Prostate gland (tissue), 2 donors: ENCODE data around the gene TGM2. TPM values are rescaled to one million over a fixed set of nuclear protein-coding genes. Genes with fewer than 3 reads are reported as not detected.
A peak's percentile ranks its signal among the peaks of the same experiment; 100 is the strongest.

Experiments
- DNase-seq: peaks from one replicate; pipeline ENCODE4 v3.0.0-alpha.2; 2019; ENCODE audit warnings: low spot score
- H3K27ac ChIP-seq, 2 donors: fragments of 200-600 bp; sonication (generic); 2 replicates each; pipeline ENCODE4 v1.5.1; 2017 to 2019
- H3K27me3 ChIP-seq: fragments of 200-600 bp; sonication (generic); replicated peaks from 2 replicates; pipeline ENCODE4 v1.5.1; 2019; ENCODE audit not compliant: insufficient read depth
- H3K36me3 ChIP-seq, 2 donors: fragments of 200-600 bp; sonication (generic); 1 replicate in 1 of 2; 2 replicates in 1 of 2; pipeline versions ENCODE4 v1.5.1 to v1.8.1; 2017 to 2019
- H3K4me1 ChIP-seq: fragments of 200-600 bp; sonication (generic); replicated peaks from 2 replicates; pipeline ENCODE4 v1.5.1; 2019
- H3K4me3 ChIP-seq, 2 donors: fragments of 200-600 bp; sonication (generic); 2 replicates each; pipeline ENCODE4 v1.5.1; 2017 to 2019
- H3K9me3 ChIP-seq: fragments of 200-600 bp; sonication (generic); 2 replicates; pipeline ENCODE4 v1.5.1; 2017
- CTCF ChIP-seq, 4 experiments: fragments of 200-600 bp in 2 of 4; fragments of 450-650 bp in 2 of 4; sonication (generic) in 2 of 4; IDR thresholded peaks; 1 replicate in 3 of 4; 2 replicates in 1 of 4; pipeline ENCODE4 v1.5.1; 2016 to 2019; ENCODE audit warnings: antibody characterized with exemption in 4 of 4, mild to moderate bottlenecking in 2 of 4, moderate library complexity in 2 of 4
- POLR2A ChIP-seq: fragments of 450-650 bp; IDR thresholded peaks from one replicate; pipeline ENCODE4 v1.6.1; 2016; ENCODE audit warnings: antibody characterized with exemption, mild to moderate bottlenecking
- POLR2AphosphoS5 ChIP-seq: sonication (generic); formaldehyde crosslinking; IDR thresholded peaks from one replicate; pipeline ENCODE4 v1.6.1; 2017; ENCODE audit warnings: antibody characterized with exemption
- WGBS: methylation state at CpG from one replicate; pipeline ENCODE4 v1.1.5; 2018; 5-methylcytosine and 5-hydroxymethylcytosine counted together
- intact Hi-C: fragments of 100-400 bp; cut with DNase I; formaldehyde crosslinking; loops from one replicate; pipeline ENCODE4 v1.14.2; 2022
- total RNA-seq, 2 donors: library from RNA; depleted of rRNA; stranded (reverse); fragments of >200 nt; gene quantifications; one replicate each; pipeline ENCODE4 v1.1.0, GENCODE V29; 2016

Gene TGM2
- total RNA-seq, 2 donors from 2014 or later: 39.6 to 157 TPM

DNA sequence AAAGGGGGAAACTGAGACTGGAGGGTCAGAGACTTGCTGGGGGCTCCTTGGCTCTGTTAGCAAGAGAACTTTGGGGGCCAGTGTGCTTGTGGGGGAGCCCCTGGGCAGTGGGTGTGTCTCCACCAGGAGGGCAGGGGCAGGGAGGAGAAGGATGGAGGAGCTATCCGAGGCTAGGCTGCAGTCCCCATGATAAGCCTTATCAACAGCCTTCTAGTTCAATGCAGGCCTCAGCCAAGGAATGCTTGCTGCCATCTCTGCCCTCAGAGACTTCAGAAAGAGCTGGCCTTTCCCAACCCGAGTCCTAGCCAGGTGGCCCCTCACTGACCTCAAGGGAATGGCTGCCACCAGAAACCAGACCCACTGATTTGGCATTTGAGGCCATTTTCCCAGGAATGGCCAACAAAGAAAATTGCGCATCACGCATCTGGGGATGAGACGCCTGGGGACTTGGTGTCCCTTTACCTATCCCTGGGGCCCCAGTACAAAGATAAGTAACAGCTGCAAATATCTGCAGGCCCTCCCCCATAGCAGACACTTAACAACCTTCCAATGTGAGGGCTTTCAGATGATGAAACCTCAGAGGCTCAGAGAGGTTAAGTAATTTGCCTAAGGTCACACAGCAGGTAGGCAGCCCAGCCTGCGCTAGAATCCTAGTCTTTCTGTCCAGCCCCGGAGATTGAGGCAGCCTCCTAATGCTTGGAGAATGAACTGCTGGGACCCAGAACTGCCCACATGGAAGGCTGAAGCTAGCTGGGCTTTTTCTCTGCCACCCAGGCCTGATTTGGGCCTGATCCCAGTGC, 4.9 kb downstream of the TGM2 start:
- peaks cover 0 to 2% of the 10 kb centered on the region in 2 donors for H3K36me3 ChIP-seq
- H3K27ac ChIP-seq: no peak overlapping the region
- no peaks in the 10 kb centered on the region for H3K9me3 ChIP-seq
- H3K4me3 ChIP-seq: no peak overlapping the region
- peaks cover 2% of the 10 kb centered on the region for H3K4me1 ChIP-seq
- intact Hi-C loops: loop anchor here (5.0 kb wide), 1 partner anchor 83 kb away; no protein-coding TSS in a partner anchor
- DNase-seq: no peak
- 92% methylated on average over 7 of the region's 7 CpGs for WGBS
- no peaks in the 10 kb centered on the region for H3K27me3 ChIP-seq
- TF ChIP-seq CTCF (IDR thresholded peaks at IDR 0.05) (no peak), POLR2AphosphoS5 (no peak), POLR2A (no peak)

DNA sequence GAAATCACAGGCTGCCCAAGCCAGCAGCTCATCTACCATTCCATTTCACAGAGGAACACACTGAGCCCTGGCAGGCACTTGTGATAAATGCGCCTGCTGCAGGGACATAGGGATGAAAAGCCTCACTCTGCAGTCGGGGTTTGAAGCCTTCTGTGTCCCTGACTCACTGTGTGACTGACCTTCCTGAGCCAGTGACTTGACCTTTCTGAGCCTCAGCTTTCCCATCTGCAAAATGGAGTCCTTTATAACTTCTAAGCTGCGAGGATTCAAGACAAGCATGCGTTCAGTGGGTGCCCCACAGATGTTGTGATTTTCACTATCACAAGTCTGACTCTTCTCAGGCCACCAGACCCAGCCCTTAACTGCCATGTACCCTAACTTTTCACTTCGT, 5.5 kb downstream of the TGM2 start:
- DNase-seq: no peak
- no peak for TF ChIP-seq POLR2AphosphoS5
- WGBS: 90% methylated on average over 5 of the region's 5 CpGs
- no peak overlapping the region for H3K4me3 ChIP-seq
- H3K27me3 ChIP-seq: no peaks in the 10 kb centered on the region
- H3K9me3 ChIP-seq: no peaks in the 10 kb centered on the region
- intact Hi-C loops: no loop called here
- H3K4me1 ChIP-seq: peaks cover 2% of the 10 kb centered on the region
- H3K36me3 ChIP-seq: peaks cover 0 to 2% of the 10 kb centered on the region in 2 donors
- peak overlapping the region in 1 of 2 donors; percentile 39 for H3K27ac ChIP-seq

DNA sequence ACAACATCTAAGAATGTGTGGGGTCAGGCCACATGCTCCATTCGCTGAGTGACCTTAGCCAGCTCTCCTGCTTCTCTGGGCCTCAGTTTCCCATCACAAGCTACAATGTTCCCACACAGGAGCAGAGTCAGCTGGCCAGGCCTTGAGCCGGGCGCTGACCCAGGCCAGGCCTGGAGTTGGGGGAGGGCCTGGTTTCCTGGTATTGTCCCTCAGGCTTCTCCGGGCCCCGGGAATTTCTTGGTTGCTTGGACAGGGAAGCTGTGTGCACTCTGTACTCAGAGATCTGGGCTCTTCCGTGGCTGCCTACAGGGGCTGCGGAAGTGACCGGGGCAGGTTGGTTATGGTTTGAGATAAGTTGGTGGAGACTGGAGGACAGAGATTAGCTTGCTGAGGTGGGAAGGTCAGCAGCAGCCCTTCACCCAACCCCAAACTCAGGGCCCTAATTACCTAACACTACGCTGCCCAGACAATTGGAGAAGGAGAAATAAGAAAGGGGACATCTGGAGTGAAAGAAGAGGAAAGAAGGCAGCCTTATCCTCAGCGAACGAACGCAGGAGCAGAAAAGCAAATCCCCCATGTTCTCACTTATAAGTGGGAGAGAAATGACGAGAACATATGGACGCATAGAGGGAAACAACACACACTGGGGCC, 6.2 kb downstream of the TGM2 start:
- H3K4me3 ChIP-seq: no peak overlapping the region
- H3K4me1 ChIP-seq: peaks cover 2% of the 10 kb centered on the region
- H3K27me3 ChIP-seq: no peaks in the 10 kb centered on the region
- 72% methylated on average over 14 of the region's 14 CpGs for WGBS
- H3K36me3 ChIP-seq: peaks cover 0 to 2% of the 10 kb centered on the region in 2 donors
- DNase-seq: no peak
- H3K9me3 ChIP-seq: no peaks in the 10 kb centered on the region
- TF ChIP-seq POLR2AphosphoS5: no peak
- TF ChIP-seq CTCF (IDR thresholded peaks at IDR 0.05): no peak
- TF ChIP-seq POLR2A: no peak
- peak overlapping the region in 1 of 2 donors; percentile 39 for H3K27ac ChIP-seq
- intact Hi-C loops: no loop called here

- H3K27me3 ChIP-seq: no peaks in the 10 kb centered on the region
- H3K4me3 ChIP-seq: no peak overlapping the region
- intact Hi-C loops: no loop called here
- no peak for DNase-seq
- peaks cover 0 to 2% of the 10 kb centered on the region in 2 donors for H3K36me3 ChIP-seq
- H3K27ac ChIP-seq: peak overlapping the region; percentile 35 to 39
- TF ChIP-seq POLR2AphosphoS5 (no peak), POLR2A (no peak), CTCF (IDR thresholded peaks at IDR 0.05) (no peak)
- peaks cover 2% of the 10 kb centered on the region for H3K4me1 ChIP-seq
- no peaks in the 10 kb centered on the region for H3K9me3 ChIP-seq
- 64% methylated on average over 14 of the region's 14 CpGs for WGBS
Measured at GRCh38 chr20:38157635-38158495, 7.2 kb downstream of the TGM2 start.
